GM21786 (cell line): ENCODE measurements around the gene FNDC3B.

Experiments
- ATAC-seq: cut with Tn5 transposase; IDR thresholded peaks from one replicate; pipeline ENCODE4 v1.9.1; 2021; ENCODE audit not compliant: unreplicated experiment

The FNDC3B gene

GRCh38 chr3:172300862-172301261 is 261.5 kb downstream of the FNDC3B start:
- ATAC-seq: no peak

GRCh38 chr3:172302203-172302602 is 262.8 kb downstream of the FNDC3B start:
- ATAC-seq: no peak

GRCh38 chr3:172303181-172303580 is 263.8 kb downstream of the FNDC3B start:
- ATAC-seq: no peak

- ATAC-seq: no peak
These were observed 264.7 kb downstream of the FNDC3B start for GRCh38 chr3:172303941-172304558.

- ATAC-seq: no peak
These were observed 266.2 kb downstream of the FNDC3B start for GRCh38 chr3:172305552-172305951.

- no peak for ATAC-seq
These were observed 266.6 kb downstream of the FNDC3B start for GRCh38 chr3:172305974-172306373.

- no peak for ATAC-seq
These were observed 267.8 kb downstream of the FNDC3B start for GRCh38 chr3:172307141-172307560.

GRCh38 chr3:172309059-172309458 is 269.7 kb downstream of the FNDC3B start:
- ATAC-seq: no peak

GRCh38 chr3:172309741-172310427 is 270.5 kb downstream of the FNDC3B start:
- ATAC-seq: no peak

GRCh38 chr3:172310428-172310760 is 271.0 kb downstream of the FNDC3B start:
- ATAC-seq: no peak

- no peak for ATAC-seq
These were observed 271.8 kb downstream of the FNDC3B start for GRCh38 chr3:172311217-172311616.

GRCh38 chr3:172312001-172312400 is 272.6 kb downstream of the FNDC3B start:
- ATAC-seq: no peak

GRCh38 chr3:172312711-172313110 is 273.3 kb downstream of the FNDC3B start:
- no peak for ATAC-seq

GRCh38 chr3:172313671-172314070 is 274.3 kb downstream of the FNDC3B start:
- ATAC-seq: no peak

GRCh38 chr3:172314591-172315160 is 275.3 kb downstream of the FNDC3B start:
- no peak for ATAC-seq

GRCh38 chr3:172315401-172316091 is 276.2 kb downstream of the FNDC3B start:
- ATAC-seq: no peak

GRCh38 chr3:172316758-172317157 is 277.4 kb downstream of the FNDC3B start:
- no peak for ATAC-seq

- no peak for ATAC-seq
These were observed 278.1 kb downstream of the FNDC3B start for GRCh38 chr3:172317481-172317880.

GRCh38 chr3:172317984-172318383 is 278.6 kb downstream of the FNDC3B start:
- ATAC-seq: peak; percentile 81

- ATAC-seq: no peak
These were observed 280.2 kb downstream of the FNDC3B start for GRCh38 chr3:172319595-172319994.

GRCh38 chr3:172320468-172320867 is 281.1 kb downstream of the FNDC3B start:
- ATAC-seq: no peak

- ATAC-seq: peak; percentile 50
These were observed 281.7 kb downstream of the FNDC3B start for GRCh38 chr3:172321035-172321434.
